Stimulated activated naive CD8-positive, alpha-beta T cell treated with anti-CD3 and anti-CD28 coated beads, Interleukin-15, Interleukin-2, amounts not matched to agents 100 ng/mL and 50 ng/mL, for 24 hours (primary cell): ENCODE data around the gene AMER2.

Source experiments
- H3K27ac Mint-ChIP-seq: one replicate; pipeline ENCODE4 v1.8.0; 2021; ENCODE audit warnings: mild to moderate bottlenecking, mixed read lengths
- H3K27me3 Mint-ChIP-seq: one replicate; pipeline ENCODE4 v1.8.0; 2021; ENCODE audit warnings: mixed read lengths
- H3K36me3 Mint-ChIP-seq: one replicate; pipeline ENCODE4 v1.8.0; 2021; ENCODE audit warnings: low read depth, mixed read lengths
- H3K4me1 Mint-ChIP-seq: one replicate; pipeline ENCODE4 v1.8.0; 2021; ENCODE audit warnings: low read depth, mixed read lengths
- H3K4me3 Mint-ChIP-seq: one replicate; pipeline ENCODE4 v1.8.0; 2021; ENCODE audit warnings: mild to moderate bottlenecking, mixed read lengths
- H3K9me3 Mint-ChIP-seq: one replicate; pipeline ENCODE4 v1.8.0; 2021; ENCODE audit warnings: mixed read lengths

Gene AMER2

GRCh38 chr13:25149711-25150110 lies 22.4 kb downstream of the AMER2 start:
- H3K27ac Mint-ChIP-seq, result no peak overlapping the region
- H3K4me1 Mint-ChIP-seq, result no peaks in the 10 kb centered on the region
- H3K27me3 Mint-ChIP-seq, result peaks cover 17% of the 10 kb centered on the region
- no peak overlapping the region for H3K4me3 Mint-ChIP-seq
- peaks cover 5% of the 10 kb centered on the region for H3K9me3 Mint-ChIP-seq
- H3K36me3 Mint-ChIP-seq, result no peaks in the 10 kb centered on the region

GRCh38 chr13:25148402-25148771 lies 23.7 kb downstream of the AMER2 start:
- Mint-ChIP-seq H3K4me1 (no peaks in the 10 kb centered on the region), H3K36me3 (no peaks in the 10 kb centered on the region), H3K27me3 (peaks cover 20% of the 10 kb centered on the region), H3K4me3 (no peak overlapping the region), H3K27ac (no peak overlapping the region), H3K9me3 (peaks cover 5% of the 10 kb centered on the region)

- H3K36me3 Mint-ChIP-seq, result no peaks in the 10 kb centered on the region
- H3K27ac Mint-ChIP-seq, result no peak overlapping the region
- no peak overlapping the region for H3K4me3 Mint-ChIP-seq
- peaks cover 5% of the 10 kb centered on the region for H3K9me3 Mint-ChIP-seq
- no peaks in the 10 kb centered on the region for H3K4me1 Mint-ChIP-seq
- H3K27me3 Mint-ChIP-seq, result peaks cover 17% of the 10 kb centered on the region
Observed at GRCh38 chr13:25147638-25148401, 24.3 kb downstream of the AMER2 start.

GRCh38 chr13:25143706-25144105 lies 28.4 kb downstream of the AMER2 start:
- H3K27me3 Mint-ChIP-seq, result peaks cover 23% of the 10 kb centered on the region
- no peak overlapping the region for H3K4me3 Mint-ChIP-seq
- H3K27ac Mint-ChIP-seq, result no peak overlapping the region
- peaks cover 5% of the 10 kb centered on the region for H3K9me3 Mint-ChIP-seq
- no peaks in the 10 kb centered on the region for H3K4me1 Mint-ChIP-seq
- no peaks in the 10 kb centered on the region for H3K36me3 Mint-ChIP-seq

- Mint-ChIP-seq H3K27ac (no peak overlapping the region), H3K27me3 (peaks cover 47% of the 10 kb centered on the region), H3K4me3 (no peak overlapping the region), H3K4me1 (no peaks in the 10 kb centered on the region), H3K9me3 (no peaks in the 10 kb centered on the region), H3K36me3 (no peaks in the 10 kb centered on the region)
Observed at GRCh38 chr13:25141042-25141441, 31.0 kb downstream of the AMER2 start.

- no peak overlapping the region for H3K27ac Mint-ChIP-seq
- no peaks in the 10 kb centered on the region for H3K9me3 Mint-ChIP-seq
- peaks cover 68% of the 10 kb centered on the region for H3K27me3 Mint-ChIP-seq
- no peak overlapping the region for H3K4me3 Mint-ChIP-seq
- no peaks in the 10 kb centered on the region for H3K4me1 Mint-ChIP-seq
- H3K36me3 Mint-ChIP-seq, result no peaks in the 10 kb centered on the region
Observed at GRCh38 chr13:25137788-25138115, 34.3 kb downstream of the AMER2 start.

GRCh38 chr13:25136880-25137787 lies 35.0 kb downstream of the AMER2 start:
- Mint-ChIP-seq H3K27me3 (peaks cover 65% of the 10 kb centered on the region), H3K36me3 (no peaks in the 10 kb centered on the region), H3K9me3 (no peaks in the 10 kb centered on the region), H3K27ac (no peak overlapping the region), H3K4me1 (no peaks in the 10 kb centered on the region), H3K4me3 (no peak overlapping the region)

- peaks cover 53% of the 10 kb centered on the region for H3K27me3 Mint-ChIP-seq
- H3K9me3 Mint-ChIP-seq, result no peaks in the 10 kb centered on the region
- no peaks in the 10 kb centered on the region for H3K4me1 Mint-ChIP-seq
- no peak overlapping the region for H3K4me3 Mint-ChIP-seq
- H3K27ac Mint-ChIP-seq, result no peak overlapping the region
- H3K36me3 Mint-ChIP-seq, result no peaks in the 10 kb centered on the region
Observed at GRCh38 chr13:25135896-25136295, 36.2 kb downstream of the AMER2 start.

GRCh38 chr13:25132751-25133390 lies 39.2 kb downstream of the AMER2 start:
- peaks cover 46% of the 10 kb centered on the region for H3K27me3 Mint-ChIP-seq
- no peaks in the 10 kb centered on the region for H3K9me3 Mint-ChIP-seq
- H3K4me3 Mint-ChIP-seq, result no peak overlapping the region
- no peaks in the 10 kb centered on the region for H3K4me1 Mint-ChIP-seq
- H3K36me3 Mint-ChIP-seq, result no peaks in the 10 kb centered on the region
- H3K27ac Mint-ChIP-seq, result no peak overlapping the region

- no peaks in the 10 kb centered on the region for H3K4me1 Mint-ChIP-seq
- H3K9me3 Mint-ChIP-seq, result no peaks in the 10 kb centered on the region
- H3K36me3 Mint-ChIP-seq, result no peaks in the 10 kb centered on the region
- H3K27me3 Mint-ChIP-seq, result peaks cover 40% of the 10 kb centered on the region
- H3K4me3 Mint-ChIP-seq, result no peak overlapping the region
- H3K27ac Mint-ChIP-seq, result no peak overlapping the region
Observed at GRCh38 chr13:25131881-25132420, 40.1 kb downstream of the AMER2 start.

GRCh38 chr13:25130944-25131343 lies 41.1 kb downstream of the AMER2 start:
- Mint-ChIP-seq H3K4me3 (no peak overlapping the region), H3K27me3 (peaks cover 30% of the 10 kb centered on the region), H3K9me3 (no peaks in the 10 kb centered on the region), H3K36me3 (no peaks in the 10 kb centered on the region), H3K4me1 (no peaks in the 10 kb centered on the region), H3K27ac (no peak overlapping the region)

- no peak overlapping the region for H3K4me3 Mint-ChIP-seq
- H3K36me3 Mint-ChIP-seq, result no peaks in the 10 kb centered on the region
- peaks cover 33% of the 10 kb centered on the region for H3K27me3 Mint-ChIP-seq
- no peak overlapping the region for H3K27ac Mint-ChIP-seq
- H3K4me1 Mint-ChIP-seq, result no peaks in the 10 kb centered on the region
- H3K9me3 Mint-ChIP-seq, result peaks cover 4% of the 10 kb centered on the region
Observed at GRCh38 chr13:25118378-25118905, 53.6 kb downstream of the AMER2 start.

- H3K4me3 Mint-ChIP-seq, result no peak overlapping the region
- H3K36me3 Mint-ChIP-seq, result no peaks in the 10 kb centered on the region
- no peak overlapping the region for H3K27ac Mint-ChIP-seq
- H3K4me1 Mint-ChIP-seq, result no peaks in the 10 kb centered on the region
- H3K27me3 Mint-ChIP-seq, result peaks cover 26% of the 10 kb centered on the region
- no peaks in the 10 kb centered on the region for H3K9me3 Mint-ChIP-seq
Observed at GRCh38 chr13:25117312-25117711, 54.8 kb downstream of the AMER2 start.

- Mint-ChIP-seq H3K4me3 (no peak overlapping the region), H3K27ac (no peak overlapping the region), H3K4me1 (no peaks in the 10 kb centered on the region), H3K27me3 (peaks cover 26% of the 10 kb centered on the region), H3K36me3 (no peaks in the 10 kb centered on the region), H3K9me3 (no peaks in the 10 kb centered on the region)
Observed at GRCh38 chr13:25116044-25116443, 56.0 kb downstream of the AMER2 start.

GRCh38 chr13:25114220-25114619 lies 57.9 kb downstream of the AMER2 start:
- Mint-ChIP-seq H3K36me3 (no peaks in the 10 kb centered on the region), H3K4me1 (no peaks in the 10 kb centered on the region), H3K4me3 (no peak overlapping the region), H3K27ac (no peak overlapping the region), H3K27me3 (peaks cover 20% of the 10 kb centered on the region), H3K9me3 (no peaks in the 10 kb centered on the region)
